H1 (cell line): ENCODE data around the gene SLC12A8. TPM values are rescaled to one million over a fixed set of nuclear protein-coding genes. Genes with fewer than 3 reads are reported as not detected.

Experiments
- CTBP2 ChIP-seq: IDR thresholded peaks from 2 replicates; pipeline ENCODE4 v1.7.0; 2011; ENCODE audit warnings: borderline replicate concordance, mild to moderate bottlenecking, moderate library complexity, mixed read lengths, low read length; ENCODE audit not compliant: insufficient read depth, insufficient read length
- polyA plus RNA-seq, 7 experiments: library from polyadenylated mRNA; depleted of rRNA in 3 of 7; stranded (reverse) in 5 of 7; unstranded in 2 of 7; fragments of >200 nt in 5 of 7; fragments of 200-250 nt in 2 of 7; gene quantifications; 1 replicate in 5 of 7; 2 replicates in 1 of 7; 4 replicates in 1 of 7; pipeline versions ENCODE4 v1.2.1 to v1.2.3, GENCODE V29; 2011 to 2013; ENCODE audit warnings: missing spikeins in 2 of 7, mixed read lengths in 2 of 7
- total RNA-seq: library from RNA; stranded (reverse); fragmentation: NEBNext Ultra II Directional; extraction: Animal tissue kit (Norgen Biotek cat#: 25700); gene quantifications from 2 replicates; pipeline ENCODE4 v1.2.1, GENCODE V29; 2021

The SLC12A8 gene
- total and polyA plus RNA-seq, 2 of the 8 experiments (the other 6 are each of a cell fraction or from before 2014, with no cell fraction given), result 13.7 to 14.4 TPM

DNA sequence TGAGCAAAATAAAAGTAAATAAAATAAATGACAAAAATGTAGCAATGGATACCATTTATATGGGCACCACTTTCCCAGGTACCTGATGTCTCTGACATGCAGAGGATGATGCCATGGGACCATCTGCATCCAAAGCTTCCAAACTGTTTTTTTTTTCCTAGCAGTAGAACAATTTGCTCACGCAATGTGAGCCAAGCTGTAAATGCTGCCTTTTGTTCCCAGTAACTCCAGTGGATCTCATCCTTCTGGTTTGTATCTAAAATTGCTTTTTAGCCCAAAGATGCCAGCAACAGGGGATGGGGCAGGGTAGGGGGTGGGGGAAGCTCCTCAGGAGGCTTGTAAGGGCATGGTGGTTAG lies 32.7 kb downstream of the SLC12A8 start (continued):
- TF ChIP-seq CTBP2, result no peak
